GM10248 (cell line): ENCODE data around the gene RASGRF2.

Source experiments
- CTCF ChIA-PET: fragments of 300-600 bp; sonication (Branson Sonifier 250); formaldehyde crosslinking; extraction: SDS; loops from one replicate; lab custom pipeline; 2021; ENCODE audit warnings: antibody characterized with exemption; lab: Yijun Ruan, JAX
- POLR2A ChIA-PET: fragments of 350-650 bp; sonication (Branson Sonifier 250); formaldehyde crosslinking; extraction: SDS; loops from one replicate; lab custom pipeline; 2020; ENCODE audit warnings: antibody characterized with exemption; lab: Yijun Ruan, JAX
- DNase-seq: peaks from one replicate; pipeline ENCODE4 v3.0.0; 2012; ENCODE audit errors: extremely low spot score
- TF ChIP-seq, protein P1 (sequence below): IDR thresholded peaks from 2 replicates; pipeline ENCODE4 v1.5.1; 2012; ENCODE audit warnings: mild to moderate bottlenecking, low read depth; ENCODE audit errors: extremely low read depth, missing control alignments, control extremely low read depth

RASGRF2 gene

DNA sequence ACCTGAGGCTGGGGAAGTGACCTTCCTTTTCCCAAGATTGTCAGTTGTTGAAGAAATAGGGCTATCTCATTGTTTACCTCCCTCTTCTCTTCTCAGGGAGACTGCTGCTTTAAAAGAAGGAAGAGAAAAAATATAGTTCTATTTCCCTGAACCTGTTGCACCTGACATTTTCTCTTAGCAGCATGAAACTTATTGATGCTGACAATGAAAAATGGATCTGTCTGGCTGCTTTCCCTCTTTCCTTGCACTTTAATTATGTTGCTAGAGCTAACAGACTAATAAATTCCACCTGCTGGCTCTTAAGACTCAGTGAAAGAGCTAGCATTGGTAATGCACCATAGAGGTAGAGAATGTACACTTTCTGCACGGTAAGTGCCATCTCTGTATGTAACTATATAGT, 266.8 kb downstream of the RASGRF2 start:
- ChIA-PET CTCF (no interaction called here), POLR2A (no interaction called here)
- no peak for DNase-seq
- TF ChIP-seq, protein P1, sequence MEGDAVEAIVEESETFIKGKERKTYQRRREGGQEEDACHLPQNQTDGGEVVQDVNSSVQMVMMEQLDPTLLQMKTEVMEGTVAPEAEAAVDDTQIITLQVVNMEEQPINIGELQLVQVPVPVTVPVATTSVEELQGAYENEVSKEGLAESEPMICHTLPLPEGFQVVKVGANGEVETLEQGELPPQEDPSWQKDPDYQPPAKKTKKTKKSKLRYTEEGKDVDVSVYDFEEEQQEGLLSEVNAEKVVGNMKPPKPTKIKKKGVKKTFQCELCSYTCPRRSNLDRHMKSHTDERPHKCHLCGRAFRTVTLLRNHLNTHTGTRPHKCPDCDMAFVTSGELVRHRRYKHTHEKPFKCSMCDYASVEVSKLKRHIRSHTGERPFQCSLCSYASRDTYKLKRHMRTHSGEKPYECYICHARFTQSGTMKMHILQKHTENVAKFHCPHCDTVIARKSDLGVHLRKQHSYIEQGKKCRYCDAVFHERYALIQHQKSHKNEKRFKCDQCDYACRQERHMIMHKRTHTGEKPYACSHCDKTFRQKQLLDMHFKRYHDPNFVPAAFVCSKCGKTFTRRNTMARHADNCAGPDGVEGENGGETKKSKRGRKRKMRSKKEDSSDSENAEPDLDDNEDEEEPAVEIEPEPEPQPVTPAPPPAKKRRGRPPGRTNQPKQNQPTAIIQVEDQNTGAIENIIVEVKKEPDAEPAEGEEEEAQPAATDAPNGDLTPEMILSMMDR, result no peak

DNA sequence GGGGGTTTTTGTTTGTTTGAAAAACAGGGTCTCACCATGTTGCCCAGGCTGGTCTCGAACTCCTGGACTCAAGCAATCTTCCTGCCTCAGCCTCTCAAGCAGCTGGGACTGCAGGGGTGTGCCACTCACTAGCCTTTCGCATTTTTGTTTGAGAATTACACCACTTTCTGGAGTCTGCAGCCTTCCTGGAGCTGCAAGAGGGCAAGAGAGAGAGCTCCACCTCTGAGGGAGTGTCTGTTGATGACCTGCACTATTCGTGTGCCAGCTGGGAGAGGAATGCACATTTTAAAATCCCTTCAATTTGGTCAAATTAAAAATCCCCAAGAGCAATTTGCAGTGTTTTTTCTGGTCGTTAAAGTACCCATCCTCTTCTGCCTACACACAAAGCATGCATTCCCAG, 267.9 kb downstream of the RASGRF2 start:
- DNase-seq, result no peak
- TF ChIP-seq, protein P1, result no peak
- ChIA-PET CTCF (interaction anchor here (0.9 kb wide), 1 partner anchor 21 kb away, joined by 3 read pairs; no protein-coding TSS in a partner anchor), POLR2A (no interaction called here)

DNA sequence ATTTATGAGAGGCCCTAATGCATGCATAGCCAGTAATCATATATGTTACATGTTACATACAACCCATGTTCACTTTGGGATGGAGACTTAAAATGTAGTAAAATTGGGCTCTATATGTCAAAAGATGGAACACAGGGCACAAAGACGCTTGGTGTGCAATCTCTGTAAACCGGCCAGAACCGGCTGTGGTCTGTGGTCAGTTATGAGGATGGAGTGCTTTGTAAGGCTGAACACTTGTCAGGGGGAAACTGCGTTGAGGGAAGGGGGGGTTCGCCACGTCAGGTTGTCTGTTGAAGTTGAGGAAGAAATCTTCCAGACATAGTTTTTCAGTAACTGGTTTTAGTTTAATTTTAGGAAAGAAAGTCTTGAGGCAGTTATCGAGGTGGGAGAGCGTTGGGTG, 270.3 kb downstream of the RASGRF2 start:
- CTCF ChIA-PET, result interaction anchor here (2.1 kb wide), 1 partner anchor 12 kb away, joined by 5 read pairs; no protein-coding TSS in a partner anchor
- DNase-seq, result no peak
- POLR2A ChIA-PET, result no interaction called here
- TF ChIP-seq, protein P1, result no peak

DNA sequence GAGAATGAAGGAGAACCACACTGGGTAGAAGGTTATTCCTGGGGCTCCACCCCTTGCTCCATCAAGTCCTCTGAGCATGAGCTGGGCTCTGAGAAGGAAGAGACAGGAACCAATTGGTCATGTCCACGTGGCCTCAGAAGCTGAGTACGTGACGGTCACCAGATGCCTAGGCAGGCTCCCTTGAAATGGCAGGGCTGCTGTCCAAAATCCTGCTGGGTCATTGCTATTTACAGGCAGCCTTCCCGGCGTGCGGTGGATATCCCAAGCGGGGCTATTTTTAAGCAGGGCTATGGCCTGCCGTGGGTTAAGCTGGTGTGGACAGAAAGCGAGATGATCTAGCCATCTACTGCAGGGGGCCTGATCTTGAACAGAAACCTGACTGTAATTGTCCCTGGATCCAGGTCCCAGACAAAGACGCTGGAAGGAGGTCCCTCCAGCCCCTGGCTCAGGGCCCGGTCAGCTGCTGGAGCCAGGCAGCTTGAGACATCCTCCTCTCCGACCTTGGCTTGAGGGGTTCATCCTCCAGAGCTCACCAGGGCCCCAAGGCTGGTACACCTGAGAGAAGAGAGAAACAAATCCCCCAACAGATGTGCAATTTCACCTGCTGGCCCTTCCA, 272.4 kb downstream of the RASGRF2 start:
- ChIA-PET POLR2A (no interaction called here), CTCF (interaction anchor here (2.0 to 2.1 kb wide), 2 partner anchors 10 to 67 kb away, joined by 5 to 7 read pairs; no protein-coding TSS in a partner anchor)
- TF ChIP-seq, protein P1, result no peak
- no peak for DNase-seq

DNA sequence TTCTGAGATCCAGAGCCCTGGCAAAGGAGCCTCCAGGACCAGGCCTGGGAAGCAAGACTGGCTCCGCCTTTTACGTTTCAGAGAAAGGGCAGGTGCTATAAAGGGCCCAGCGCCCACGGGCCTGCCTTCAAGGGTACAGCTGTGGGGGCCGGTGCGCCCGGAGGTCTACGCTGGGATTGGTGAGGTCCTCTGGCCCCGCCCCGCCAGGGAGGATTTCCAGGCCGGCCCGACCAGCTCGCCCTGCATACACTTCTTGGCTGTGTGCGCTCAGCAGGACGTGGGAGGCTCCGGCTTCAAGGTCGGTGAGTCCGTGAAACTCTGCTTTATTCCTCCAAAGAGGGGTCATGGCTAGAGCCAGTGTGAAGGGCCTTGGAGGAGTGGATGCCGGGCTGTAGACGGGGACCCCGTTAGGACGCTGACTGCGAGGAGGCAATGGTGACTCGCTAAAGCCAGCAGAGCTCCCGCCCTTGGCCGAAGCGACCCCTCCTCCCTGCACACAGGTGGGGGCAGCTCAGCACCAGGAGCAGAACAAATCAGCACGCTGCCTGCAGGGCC, 273.0 kb downstream of the RASGRF2 start, which contains the start of gene CKMT2:
Gene CKMT2, plus strand, starts transcription at position 243 of the 555 bp plus-strand sequence. CDS start 17,811 bp downstream, outside the sequence.
- CTCF ChIA-PET, result interaction anchor here (1.0 to 2.0 kb wide), 2 partner anchors 26 to 67 kb away, joined by 3 to 7 read pairs; no protein-coding TSS in a partner anchor
- DNase-seq, result peak; percentile 24
- TF ChIP-seq, protein P1, result no peak

DNA sequence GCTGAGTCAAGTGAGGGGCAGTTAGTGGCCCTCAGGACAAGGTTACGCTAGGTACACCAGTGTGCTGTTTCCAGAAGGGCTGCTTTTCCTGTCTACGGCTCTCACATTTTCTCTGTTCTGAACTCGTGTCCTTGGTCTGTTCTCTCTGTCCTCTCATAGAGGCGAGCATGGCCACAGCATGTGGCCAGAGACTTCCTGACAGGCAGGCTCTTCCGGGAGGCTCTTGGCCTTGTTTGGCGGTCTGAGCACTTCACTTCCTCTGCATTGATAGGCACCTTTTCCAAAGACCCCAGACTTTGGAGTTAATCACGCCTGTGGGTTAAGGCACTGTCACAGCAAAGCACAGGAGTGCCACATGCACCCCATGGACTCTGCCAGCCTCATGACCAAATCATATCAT, 274.1 kb downstream of the RASGRF2 start:
- TF ChIP-seq, protein P1, result no peak
- CTCF ChIA-PET, result interaction anchor here (1.0 kb wide), 2 partner anchors 16 to 28 kb away, joined by 3 read pairs; no protein-coding TSS in a partner anchor
- no peak for DNase-seq
- POLR2A ChIA-PET, result no interaction called here

More for the DNA sequence above, 273.0 kb downstream of the RASGRF2 start, which contains the start of gene CKMT2:
- POLR2A ChIA-PET, result no interaction called here
